ENCODE measurements around the gene MTHFSD.

GRCh38 chr16:86575754-86576557 lies 20.9 kb upstream of the MTHFSD start:
- TF ChIP-seq CTCF (IDR thresholded peaks at IDR 0.05) (peak; percentile 17 to 34 (median 28)), POLR2AphosphoS5 (IDR thresholded peaks at IDR 0.05) (peak; percentile 36 to 69), EP300 (IDR thresholded peaks at IDR 0.05) (no peak), POLR2A (IDR thresholded peaks at IDR 0.05; ENCODE audit: low read depth) (no peak)
